Measurements from ENCODE around the gene WASF2.
A peak's percentile ranks its signal among the peaks of the same experiment; 100 is the strongest.

WASF2 gene

DNA sequence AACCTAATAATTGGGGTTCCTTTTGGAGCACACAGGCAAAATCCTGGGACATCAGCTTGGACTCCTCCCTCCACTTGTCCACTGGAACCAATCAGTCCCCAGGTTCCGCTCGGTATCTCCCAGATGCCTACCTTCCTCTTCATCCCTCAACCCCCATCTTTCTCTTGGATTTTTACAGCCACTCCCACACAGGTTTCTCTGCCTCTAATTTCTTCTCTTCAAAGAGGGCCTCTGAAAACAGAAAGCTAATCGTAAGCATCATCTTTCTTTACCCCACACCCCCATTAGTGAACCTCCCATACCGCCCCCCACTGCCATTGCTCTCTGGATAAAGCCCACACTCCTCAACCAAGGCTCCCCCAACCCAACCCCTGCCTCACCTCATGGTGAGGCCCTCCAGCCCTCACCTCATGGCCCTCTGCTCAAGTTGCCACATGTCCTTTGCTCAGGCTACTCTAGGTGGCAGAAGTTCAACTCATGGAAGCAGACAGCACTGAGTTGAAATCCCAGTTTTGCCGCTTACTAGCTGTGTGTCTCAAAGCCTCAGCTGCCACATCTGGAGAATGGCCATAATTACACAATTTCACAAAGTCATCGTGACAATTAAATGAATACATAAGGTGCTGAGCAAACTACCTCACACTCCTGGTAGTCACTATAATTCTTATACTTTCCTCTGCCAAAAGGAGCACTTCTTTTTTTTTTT lies 18.1 kb upstream of the WASF2 start:
- Histone ChIP-seq H3K4me3 (ENCODE audit: low read depth, low read length) (no peak overlapping the region), H3K79me2 (ENCODE audit: control insufficient read depth, insufficient read depth, low read length, poor library complexity) (peaks cover 7% of the 10 kb centered on the region), H2BK12ac (ENCODE audit: low read length) (peak overlapping the region; percentile 92), H3K4me1 (ENCODE audit: control insufficient read depth in 1 of 2, insufficient read depth in 2 of 2, low read length in 2 of 2) (peaks cover 16 to 19% of the 10 kb centered on the region in 2 experiments), H3K27ac (ENCODE audit: low read depth, low read length) (no peak overlapping the region), H4K91ac (ENCODE audit: low read depth, low read length) (peak overlapping the region; percentile 60), H3K23ac (ENCODE audit: low read length) (no peak overlapping the region), H3K9me3 (ENCODE audit: insufficient read depth, low read depth, low read length) (no peaks in the 10 kb centered on the region), H4K8ac (ENCODE audit: low read depth, low read length) (no peak overlapping the region), H2BK120ac (ENCODE audit: insufficient read depth, low read length, poor library complexity) (peak overlapping the region; percentile 23), H4K12ac (ENCODE audit: low read depth, low read length) (no peak overlapping the region), H2AFZ (ENCODE audit: insufficient read depth, low read length, poor library complexity) (peak overlapping the region; percentile 67), H3K27me3 (ENCODE audit: insufficient read depth, low read length) (no peaks in the 10 kb centered on the region), H3K79me1 (ENCODE audit: low read length) (peaks cover 20% of the 10 kb centered on the region), H3K36me3 (ENCODE audit: control insufficient read depth in 1 of 2, insufficient read depth in 2 of 2, low read length in 2 of 2) (no peaks in the 10 kb centered on the region), H3K4me2 (ENCODE audit: low read length) (no peak overlapping the region), H3K4ac (ENCODE audit: low read depth, low read length) (no peak overlapping the region), H2BK5ac (ENCODE audit: low read depth, low read length, poor library complexity) (peak overlapping the region; percentile 16), H3K14ac (ENCODE audit: low read length) (no peak overlapping the region), H2AK5ac (ENCODE audit: low read length) (peak overlapping the region; percentile 41), H3K9ac (ENCODE audit: low read length) (no peak overlapping the region), H3K18ac (ENCODE audit: low read length) (no peak overlapping the region)
- peak; percentile 60 to 68 for DNase-seq
- WGBS (ENCODE audit: extremely low coverage, insufficient coverage, insufficient read length) = no CpG with 5 or more reads among the region's 6 CpGs

DNA sequence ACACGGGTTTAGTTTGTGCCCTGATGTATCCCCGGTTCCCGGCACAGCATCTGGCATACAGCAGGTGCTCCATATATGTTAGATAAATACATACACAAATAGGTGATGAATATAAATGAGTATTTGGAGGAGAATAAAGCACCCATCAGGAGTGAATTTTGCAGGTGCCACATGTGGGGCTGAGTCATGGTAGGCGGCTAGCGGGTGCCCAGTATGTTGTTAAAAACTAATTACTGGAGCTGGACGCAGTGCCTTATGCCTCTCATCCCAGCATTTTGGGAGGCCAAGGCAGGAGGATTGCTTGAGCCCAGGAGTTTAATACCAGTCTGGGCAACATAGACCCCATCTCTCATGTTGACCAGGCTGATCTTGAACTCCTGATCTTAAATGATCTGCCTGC lies 16.7 kb upstream of the WASF2 start:
- DNase-seq = no peak
- Histone ChIP-seq H3K18ac (ENCODE audit: low read length) (no peak overlapping the region), H3K4me1 (ENCODE audit: control insufficient read depth in 1 of 2, insufficient read depth in 2 of 2, low read length in 2 of 2) (peaks cover 19 to 21% of the 10 kb centered on the region in 2 experiments), H3K4ac (ENCODE audit: low read depth, low read length) (peak overlapping the region; percentile 34), H2AFZ (ENCODE audit: insufficient read depth, low read length, poor library complexity) (no peak overlapping the region), H3K9me3 (ENCODE audit: insufficient read depth, low read depth, low read length) (no peaks in the 10 kb centered on the region), H4K8ac (ENCODE audit: low read depth, low read length) (no peak overlapping the region), H2BK5ac (ENCODE audit: low read depth, low read length, poor library complexity) (no peak overlapping the region), H2AK5ac (ENCODE audit: low read length) (no peak overlapping the region), H3K79me2 (ENCODE audit: control insufficient read depth, insufficient read depth, low read length, poor library complexity) (peaks cover 7% of the 10 kb centered on the region), H3K9ac (ENCODE audit: low read length) (no peak overlapping the region), H3K36me3 (ENCODE audit: control insufficient read depth in 1 of 2, insufficient read depth in 2 of 2, low read length in 2 of 2) (no peaks in the 10 kb centered on the region), H3K4me3 (ENCODE audit: low read depth, low read length) (no peak overlapping the region), H4K91ac (ENCODE audit: low read depth, low read length) (no peak overlapping the region), H3K79me1 (ENCODE audit: low read length) (peaks cover 22% of the 10 kb centered on the region), H3K23ac (ENCODE audit: low read length) (no peak overlapping the region), H3K27me3 (ENCODE audit: insufficient read depth, low read length) (no peaks in the 10 kb centered on the region), H3K4me2 (ENCODE audit: low read length) (no peak overlapping the region), H4K12ac (ENCODE audit: low read depth, low read length) (no peak overlapping the region), H2BK120ac (ENCODE audit: insufficient read depth, low read length, poor library complexity) (no peak overlapping the region), H3K14ac (ENCODE audit: low read length) (no peak overlapping the region), H2BK12ac (ENCODE audit: low read length) (no peak overlapping the region), H3K27ac (ENCODE audit: low read depth, low read length) (no peak overlapping the region)
- no CpG with 5 or more reads among the region's 6 CpGs for WGBS (ENCODE audit: extremely low coverage, insufficient coverage, insufficient read length)

DNA sequence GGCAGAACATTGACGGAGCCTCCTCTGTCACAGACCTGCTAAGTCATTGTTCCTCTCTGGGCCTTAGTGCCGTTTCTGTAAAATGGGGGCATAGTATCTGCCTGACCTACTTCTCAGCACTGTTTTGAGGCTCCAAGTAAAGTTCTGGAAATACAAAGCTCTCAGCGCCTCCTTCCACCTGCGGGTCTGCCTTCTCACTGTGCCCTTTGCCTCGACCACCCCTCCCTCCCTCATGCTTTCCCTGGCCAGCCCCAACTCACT lies 15.4 kb upstream of the WASF2 start:
- Histone ChIP-seq H3K4me2 (ENCODE audit: low read length) (no peak overlapping the region), H3K18ac (ENCODE audit: low read length) (peak overlapping the region; percentile 42), H3K9me3 (ENCODE audit: insufficient read depth, low read depth, low read length) (no peaks in the 10 kb centered on the region), H3K9ac (ENCODE audit: low read length) (no peak overlapping the region), H3K14ac (ENCODE audit: low read length) (peak overlapping the region; percentile 78), H4K12ac (ENCODE audit: low read depth, low read length) (peak overlapping the region; percentile 9), H2BK12ac (ENCODE audit: low read length) (peak overlapping the region; percentile 85), H4K8ac (ENCODE audit: low read depth, low read length) (peak overlapping the region; percentile 72), H3K23ac (ENCODE audit: low read length) (no peak overlapping the region), H3K79me2 (ENCODE audit: control insufficient read depth, insufficient read depth, low read length, poor library complexity) (peaks cover 7% of the 10 kb centered on the region), H2AK5ac (ENCODE audit: low read length) (peak overlapping the region; percentile 90), H2BK120ac (ENCODE audit: insufficient read depth, low read length, poor library complexity) (peak overlapping the region; percentile 93), H2BK5ac (ENCODE audit: low read depth, low read length, poor library complexity) (peak overlapping the region; percentile 88), H3K4ac (ENCODE audit: low read depth, low read length) (peak overlapping the region; percentile 60), H3K4me1 (ENCODE audit: control insufficient read depth in 1 of 2, insufficient read depth in 2 of 2, low read length in 2 of 2) (peaks cover 19 to 21% of the 10 kb centered on the region in 2 experiments), H4K91ac (ENCODE audit: low read depth, low read length) (peak overlapping the region; percentile 96), H3K4me3 (ENCODE audit: low read depth, low read length) (no peak overlapping the region), H3K79me1 (ENCODE audit: low read length) (peaks cover 22% of the 10 kb centered on the region), H3K27ac (ENCODE audit: low read depth, low read length) (peak overlapping the region; percentile 96), H2AFZ (ENCODE audit: insufficient read depth, low read length, poor library complexity) (no peak overlapping the region), H3K36me3 (ENCODE audit: control insufficient read depth in 1 of 2, insufficient read depth in 2 of 2, low read length in 2 of 2) (no peaks in the 10 kb centered on the region), H3K27me3 (ENCODE audit: insufficient read depth, low read length) (no peaks in the 10 kb centered on the region)
- peak in 1 of 2 donors; percentile 33 for DNase-seq
- no CpG with 5 or more reads among the region's 5 CpGs for WGBS (ENCODE audit: extremely low coverage, insufficient coverage, insufficient read length)

DNA sequence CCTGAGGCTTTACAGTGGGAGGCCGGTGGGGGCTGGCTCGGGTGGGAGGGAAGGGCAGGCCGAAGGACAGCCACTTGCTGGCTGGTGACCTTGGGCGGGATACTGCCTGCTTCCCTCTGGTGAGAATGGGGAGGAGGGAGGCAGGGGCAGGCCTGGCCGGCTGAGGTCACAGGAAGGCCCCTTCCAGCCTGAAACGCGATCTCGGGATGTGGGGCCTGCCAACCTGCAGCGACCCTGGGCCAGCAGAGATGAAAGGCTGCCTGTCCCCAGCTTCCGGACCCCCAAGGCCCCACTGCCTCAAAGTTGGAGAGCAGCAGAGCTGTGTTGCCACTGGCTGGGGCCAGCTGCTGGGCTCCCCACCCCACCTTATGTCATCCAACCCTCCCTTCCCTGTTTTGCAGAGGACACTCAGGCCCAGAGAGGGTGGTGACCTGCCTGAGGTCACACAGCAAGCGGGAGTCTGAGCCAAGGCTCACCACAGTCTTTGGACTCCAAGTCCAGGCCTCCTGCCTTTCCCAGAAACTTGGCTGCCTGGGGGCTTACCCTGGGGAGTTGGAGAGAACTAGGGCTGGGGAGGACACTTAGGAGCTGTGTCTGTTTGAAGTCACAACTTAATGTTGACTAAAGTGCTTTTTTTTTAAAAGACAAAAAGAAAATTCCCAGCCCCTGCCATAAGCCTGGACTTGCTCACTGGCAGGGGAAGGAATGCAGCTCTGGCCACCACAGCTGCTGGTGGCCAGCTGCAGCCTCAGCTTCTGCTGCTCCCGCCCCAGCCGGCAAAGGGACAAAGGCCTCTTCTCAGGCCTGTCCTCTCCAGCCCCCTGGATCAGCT lies 14.8 kb upstream of the WASF2 start:
- Histone ChIP-seq H2AK5ac (ENCODE audit: low read length) (peak overlapping the region; percentile 90), H3K36me3 (ENCODE audit: control insufficient read depth in 1 of 2, insufficient read depth in 2 of 2, low read length in 2 of 2) (no peaks in the 10 kb centered on the region), H3K4ac (ENCODE audit: low read depth, low read length) (peak overlapping the region; percentile 71), H3K27me3 (ENCODE audit: insufficient read depth, low read length) (no peaks in the 10 kb centered on the region), H2BK120ac (ENCODE audit: insufficient read depth, low read length, poor library complexity) (peak overlapping the region; percentile 94), H2AFZ (ENCODE audit: insufficient read depth, low read length, poor library complexity) (peak overlapping the region; percentile 20), H3K9me3 (ENCODE audit: insufficient read depth, low read depth, low read length) (no peaks in the 10 kb centered on the region), H3K14ac (ENCODE audit: low read length) (peak overlapping the region; percentile 90), H2BK12ac (ENCODE audit: low read length) (peak overlapping the region; percentile 85), H2BK5ac (ENCODE audit: low read depth, low read length, poor library complexity) (peak overlapping the region; percentile 95), H3K4me2 (ENCODE audit: low read length) (peak overlapping the region; percentile 21), H3K79me2 (ENCODE audit: control insufficient read depth, insufficient read depth, low read length, poor library complexity) (peaks cover 7% of the 10 kb centered on the region), H3K4me3 (ENCODE audit: low read depth, low read length) (no peak overlapping the region), H3K27ac (ENCODE audit: low read depth, low read length) (peak overlapping the region; percentile 99), H3K23ac (ENCODE audit: low read length) (no peak overlapping the region), H4K91ac (ENCODE audit: low read depth, low read length) (peak overlapping the region; percentile 96), H3K9ac (ENCODE audit: low read length) (no peak overlapping the region), H4K12ac (ENCODE audit: low read depth, low read length) (peak overlapping the region; percentile 61), H3K79me1 (ENCODE audit: low read length) (peaks cover 22% of the 10 kb centered on the region), H4K8ac (ENCODE audit: low read depth, low read length) (peak overlapping the region; percentile 89), H3K18ac (ENCODE audit: low read length) (peak overlapping the region; percentile 86), H3K4me1 (ENCODE audit: control insufficient read depth in 1 of 2, insufficient read depth in 2 of 2, low read length in 2 of 2) (peaks cover 19 to 21% of the 10 kb centered on the region in 2 experiments)
- no CpG with 5 or more reads among the region's 13 CpGs for whole genome bisulfite sequencing (ENCODE audit: extremely low coverage, insufficient coverage, insufficient read length)
- DNase-seq = peak; percentile 76 to 77

Measured in trophoblast cell (in vitro differentiated cells and primary cell).